LNCAP (cell line): ENCODE data around the gene ARSI.

Source experiments
- TF ChIP-seq, protein P1 (sequence below): fragments of 450-650 bp; IDR thresholded peaks from 2 replicates; pipeline ENCODE4 v1.5.1; 2017; ENCODE audit warnings: mild to moderate bottlenecking

Gene ARSI

DNA sequence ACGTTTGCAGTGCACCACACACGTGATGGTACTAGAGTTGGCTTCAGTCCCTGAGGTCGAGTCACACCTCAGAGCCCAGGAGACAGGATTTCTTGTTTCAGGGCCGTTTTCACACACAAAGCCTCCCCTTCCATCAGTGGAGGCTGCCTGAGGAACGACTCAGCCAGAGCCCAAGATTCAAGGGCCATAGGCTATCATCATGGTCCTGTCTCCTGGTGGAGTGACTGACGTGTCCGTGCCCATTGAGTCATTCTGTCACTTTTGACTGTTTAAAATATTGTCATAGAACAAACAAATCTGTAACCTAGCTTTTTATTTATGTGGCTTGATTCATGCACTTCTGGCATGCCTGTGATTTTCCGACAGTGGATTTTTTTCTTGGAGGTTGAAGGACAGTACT, 41.5 kb downstream of the ARSI start:
- TF ChIP-seq, protein P1, sequence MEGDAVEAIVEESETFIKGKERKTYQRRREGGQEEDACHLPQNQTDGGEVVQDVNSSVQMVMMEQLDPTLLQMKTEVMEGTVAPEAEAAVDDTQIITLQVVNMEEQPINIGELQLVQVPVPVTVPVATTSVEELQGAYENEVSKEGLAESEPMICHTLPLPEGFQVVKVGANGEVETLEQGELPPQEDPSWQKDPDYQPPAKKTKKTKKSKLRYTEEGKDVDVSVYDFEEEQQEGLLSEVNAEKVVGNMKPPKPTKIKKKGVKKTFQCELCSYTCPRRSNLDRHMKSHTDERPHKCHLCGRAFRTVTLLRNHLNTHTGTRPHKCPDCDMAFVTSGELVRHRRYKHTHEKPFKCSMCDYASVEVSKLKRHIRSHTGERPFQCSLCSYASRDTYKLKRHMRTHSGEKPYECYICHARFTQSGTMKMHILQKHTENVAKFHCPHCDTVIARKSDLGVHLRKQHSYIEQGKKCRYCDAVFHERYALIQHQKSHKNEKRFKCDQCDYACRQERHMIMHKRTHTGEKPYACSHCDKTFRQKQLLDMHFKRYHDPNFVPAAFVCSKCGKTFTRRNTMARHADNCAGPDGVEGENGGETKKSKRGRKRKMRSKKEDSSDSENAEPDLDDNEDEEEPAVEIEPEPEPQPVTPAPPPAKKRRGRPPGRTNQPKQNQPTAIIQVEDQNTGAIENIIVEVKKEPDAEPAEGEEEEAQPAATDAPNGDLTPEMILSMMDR: no peak

DNA sequence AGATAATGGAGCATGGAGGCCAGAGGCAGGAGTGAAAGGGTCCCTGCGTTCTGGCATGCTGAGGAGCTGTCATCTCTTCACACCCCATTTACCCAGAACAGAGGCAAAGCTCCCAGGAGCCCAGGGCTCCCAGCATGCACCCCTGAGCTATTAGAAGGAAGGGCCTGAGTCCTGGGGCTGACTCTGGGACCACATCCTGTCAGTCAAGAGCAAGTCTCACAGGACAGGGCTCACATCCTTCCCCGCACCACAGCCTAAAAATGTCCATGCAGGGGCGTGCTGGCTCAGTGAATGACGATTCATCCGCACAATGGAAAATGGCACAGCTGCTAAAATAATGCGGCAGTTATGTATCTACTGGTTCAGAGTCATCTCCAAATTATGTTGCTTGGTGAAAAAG, 44.6 kb downstream of the ARSI start:
- TF ChIP-seq, protein P1: no peak

DNA sequence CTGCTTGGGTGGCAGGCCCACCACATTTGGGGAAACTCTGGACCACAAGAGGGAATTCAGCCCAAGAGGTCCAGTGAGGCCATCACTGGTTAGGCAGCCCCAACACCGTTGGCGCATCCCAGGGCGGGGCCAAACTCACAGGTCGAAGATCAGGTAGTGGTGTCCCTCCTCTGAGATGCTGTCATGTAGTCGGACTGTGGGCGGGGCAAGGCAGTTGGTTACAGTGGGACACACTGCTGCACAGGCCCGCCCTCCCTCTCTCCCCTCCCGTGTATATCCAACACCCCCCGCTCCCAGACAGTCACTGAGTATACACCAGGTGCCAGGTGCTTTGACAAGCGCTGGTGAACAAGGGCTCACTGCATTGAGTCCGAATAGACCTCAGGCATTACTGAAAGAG, 45.3 kb downstream of the ARSI start:
- TF ChIP-seq, protein P1: no peak

DNA sequence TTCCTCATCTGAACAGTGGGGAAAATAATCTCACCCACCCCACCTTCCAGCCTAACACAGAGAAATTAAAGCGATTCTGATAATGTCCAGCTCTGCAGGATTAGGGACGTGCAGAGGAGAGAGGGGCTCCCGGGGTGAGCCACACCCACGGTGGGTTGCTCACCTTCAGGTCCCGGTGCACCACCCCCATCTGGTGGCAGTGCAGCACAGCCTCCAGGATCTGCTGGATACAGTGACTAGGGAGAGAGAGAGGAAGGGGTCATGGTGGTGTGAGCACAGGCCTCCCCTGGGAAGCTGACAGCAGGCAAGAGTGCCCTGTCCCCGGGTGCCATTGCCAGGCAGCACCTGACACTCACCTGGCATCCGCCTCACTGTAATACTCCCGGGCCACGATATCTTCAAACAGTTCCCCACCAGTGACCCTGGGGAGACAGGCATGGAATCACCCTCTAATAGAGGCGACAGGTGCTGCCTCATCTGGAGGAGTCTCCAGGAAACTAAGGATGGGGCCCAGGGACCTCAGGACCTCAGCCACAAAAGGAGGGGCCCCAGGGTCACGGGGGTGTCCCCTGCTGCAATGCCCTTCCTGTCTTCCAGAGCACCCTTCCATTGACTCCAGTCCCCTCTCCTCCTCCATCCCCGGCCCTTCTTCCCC, 46.2 kb downstream of the ARSI start:
- TF ChIP-seq, protein P1: no peak

DNA sequence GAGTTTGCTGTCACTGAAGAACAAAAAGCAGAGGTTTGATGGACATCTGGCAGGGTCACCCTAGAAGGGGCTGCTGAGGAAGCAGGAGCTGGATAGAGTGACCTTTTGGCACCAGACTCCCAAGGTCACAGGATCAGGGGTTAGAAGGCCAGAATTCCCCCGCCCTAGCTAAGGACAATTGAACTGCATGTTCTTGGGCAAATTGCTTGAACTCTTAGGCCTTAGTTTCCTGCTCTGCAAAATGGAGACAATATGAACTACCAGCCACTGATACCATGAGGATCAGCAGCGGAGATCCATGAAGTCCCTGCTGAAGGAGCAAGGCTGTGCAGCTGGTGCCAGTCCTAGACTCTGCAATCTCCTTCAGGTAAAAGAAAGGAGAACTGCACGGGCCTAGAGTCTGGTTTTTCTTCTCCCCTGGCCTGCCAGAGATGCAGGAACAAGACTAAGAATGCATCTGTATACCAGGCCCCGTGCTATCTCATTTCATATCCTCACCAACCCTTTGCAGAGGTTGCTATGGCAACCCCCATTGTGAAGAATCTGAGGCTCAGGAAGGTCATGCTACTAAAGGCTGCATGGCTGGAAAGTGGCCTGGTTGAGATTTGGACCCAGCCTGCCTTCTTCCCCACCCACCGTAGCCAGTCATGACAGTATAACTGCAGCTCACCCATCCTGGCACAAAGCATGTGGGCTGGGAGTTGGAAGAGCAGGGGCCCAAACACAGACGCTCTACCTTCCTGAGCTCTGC, 46.9 kb downstream of the ARSI start:
- TF ChIP-seq, protein P1: no peak

DNA sequence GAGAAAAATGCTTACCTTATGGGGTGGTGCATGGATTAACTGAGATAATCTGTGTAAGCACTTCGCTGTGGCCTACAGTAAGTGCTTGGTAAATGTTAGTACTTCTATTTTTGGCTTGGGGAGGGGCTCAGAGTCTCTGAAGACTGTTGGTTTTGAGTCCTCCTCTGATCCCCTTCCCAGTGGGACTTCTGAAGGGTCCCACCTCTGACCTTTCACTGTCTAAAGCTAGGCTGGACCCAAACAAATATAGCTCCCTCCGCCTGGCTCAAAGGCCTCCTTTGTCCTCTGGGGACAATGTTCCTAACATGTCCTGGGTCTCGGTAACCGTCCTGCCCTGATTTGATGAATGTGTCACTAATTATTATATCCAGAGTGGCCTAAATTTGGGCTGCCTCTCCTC, 47.9 kb downstream of the ARSI start:
- TF ChIP-seq, protein P1: no peak

DNA sequence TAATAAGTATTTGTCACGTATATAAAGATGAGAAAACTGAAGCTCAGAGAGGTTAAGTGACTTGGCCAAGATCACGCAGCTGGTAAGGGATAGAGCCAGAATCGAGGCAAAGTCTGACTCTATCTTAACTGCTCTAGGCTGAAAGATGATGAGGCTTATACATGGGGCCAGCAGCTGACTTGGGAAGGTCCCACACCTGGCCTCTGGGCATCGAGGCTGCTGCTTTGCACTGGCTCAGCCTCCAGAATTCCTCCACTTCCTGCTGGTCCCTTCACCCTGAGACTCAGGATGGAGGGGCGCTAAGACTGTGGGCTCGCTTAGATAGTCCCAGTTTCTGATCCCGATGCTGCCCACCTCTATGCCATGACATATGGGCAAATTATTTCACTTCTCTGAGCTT, 48.3 kb downstream of the ARSI start:
- TF ChIP-seq, protein P1: no peak
